Activated naive CD4-positive, alpha-beta T cell treated with anti-CD3 and anti-CD28 coated beads, Interleukin-2, amount 50 U/mL, for 16 hours (primary cell): Measurements from ENCODE around the gene LTC4S.
"Not testable (repeated sequence)": the region's sequence is repeated elsewhere in the genome, so short reads cannot be mapped to it uniquely, and the experiment has no call there.

Experiments used
- DNase-seq: peaks from one replicate; pipeline ENCODE4 v3.0.0-alpha.2; 2020

Gene LTC4S

GRCh38 chr5:179771311-179771895, 22.4 kb upstream of the LTC4S start:
- no peak for DNase-seq

DNA sequence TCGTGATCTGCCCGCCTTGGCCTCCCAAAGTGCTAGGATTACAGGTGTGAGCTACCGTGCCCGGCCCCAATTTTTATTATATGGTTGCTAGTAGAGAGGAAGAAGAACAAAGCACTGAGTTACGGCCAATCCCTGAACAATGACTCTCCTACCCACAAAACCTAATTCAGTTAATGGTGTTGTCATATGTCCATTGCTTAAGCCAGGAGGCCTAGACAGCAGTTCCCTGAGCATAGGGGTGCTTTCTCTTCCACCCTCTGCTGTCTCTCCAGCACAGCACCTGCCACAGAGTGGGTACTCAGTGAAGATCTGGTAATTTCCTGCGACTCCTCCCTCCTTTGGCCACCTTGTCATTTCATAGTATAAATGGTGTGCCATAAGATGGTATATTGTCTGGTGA, 21.4 kb upstream of the LTC4S start:
- DNase-seq, result no peak

DNA sequence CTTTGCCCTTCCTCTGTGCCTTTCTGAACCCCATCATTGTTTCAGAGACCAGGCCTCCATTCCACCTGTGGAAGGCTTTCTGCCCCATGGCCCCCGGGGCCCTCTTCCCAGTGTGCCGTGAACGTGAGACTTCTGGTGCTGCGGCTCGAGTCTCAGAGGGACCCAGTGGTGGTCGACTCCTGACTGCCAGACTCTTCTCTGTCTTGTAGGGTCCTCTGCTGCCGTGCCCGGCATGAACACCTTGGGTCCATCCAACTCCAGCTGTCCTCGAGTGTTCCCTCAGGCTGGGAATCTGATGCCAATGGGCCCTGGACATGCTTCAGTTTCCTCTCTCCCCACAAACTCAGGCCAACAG, 20.1 kb upstream of the LTC4S start:
- no peak for DNase-seq

DNA sequence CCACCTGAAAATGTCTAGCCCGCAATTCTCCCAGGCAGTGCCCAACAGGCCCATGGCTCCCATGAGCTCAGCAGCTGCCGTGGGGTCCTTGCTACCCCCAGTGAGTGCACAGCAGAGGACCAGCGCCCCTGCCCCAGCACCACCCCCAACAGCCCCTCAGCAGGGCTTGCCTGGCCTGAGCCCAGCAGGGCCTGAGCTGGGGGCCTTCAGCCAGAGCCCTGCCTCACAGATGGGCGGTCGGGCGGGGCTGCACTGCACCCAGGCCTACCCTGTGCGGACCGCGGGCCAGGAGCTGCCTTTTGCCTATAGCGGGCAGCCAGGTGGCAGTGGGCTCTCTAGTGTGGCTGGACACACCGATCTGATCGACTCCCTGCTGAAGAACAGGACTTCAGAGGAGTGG, 19.3 kb upstream of the LTC4S start:
- no peak for DNase-seq

DNA sequence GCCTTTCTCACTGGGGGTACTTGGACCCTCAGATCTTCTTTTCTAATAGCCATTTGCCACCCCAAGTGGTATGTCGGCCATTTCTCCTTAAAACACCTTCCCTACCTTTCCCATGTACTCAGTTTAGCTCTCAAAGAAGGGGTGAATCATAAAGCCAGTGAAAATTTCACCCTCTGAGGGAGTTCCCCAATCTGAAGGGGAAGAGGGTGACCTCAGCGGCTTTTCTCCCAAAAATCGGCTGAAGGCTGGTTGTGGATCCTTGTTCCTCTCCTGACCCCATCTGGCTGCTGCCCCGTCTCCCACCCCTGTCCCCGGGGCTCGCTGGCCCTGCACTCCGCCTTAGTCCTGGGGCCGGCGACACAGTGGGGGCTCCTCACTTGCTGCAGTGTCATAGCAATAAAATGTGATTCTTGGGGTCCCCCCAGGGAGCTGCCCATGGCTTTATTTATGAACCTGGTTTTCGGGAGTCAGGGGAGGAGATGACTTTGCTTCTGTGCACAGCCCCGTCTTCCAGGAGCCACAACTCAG, 17.3 kb upstream of the LTC4S start:
- no peak for DNase-seq

DNA sequence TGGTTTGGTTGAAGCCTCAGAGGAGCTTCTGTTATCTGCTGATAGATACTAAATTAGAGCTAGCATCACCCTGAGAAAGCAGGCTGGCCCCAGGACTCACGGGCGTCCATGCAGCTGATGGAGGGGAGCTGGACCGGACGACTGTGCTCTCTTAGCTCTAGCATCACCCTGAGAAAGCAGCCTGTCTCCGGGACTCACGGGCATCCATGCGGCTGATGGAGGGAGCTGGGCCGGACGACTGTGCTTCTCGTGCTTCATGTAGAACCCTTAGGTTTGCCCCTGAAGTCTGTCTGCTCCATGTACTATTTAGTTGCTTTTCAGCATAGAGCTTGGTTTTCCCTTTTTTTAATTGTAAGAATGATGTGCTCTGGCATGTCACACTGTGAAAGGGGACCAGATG, 16.3 kb upstream of the LTC4S start:
- DNase-seq, result no peak

DNA sequence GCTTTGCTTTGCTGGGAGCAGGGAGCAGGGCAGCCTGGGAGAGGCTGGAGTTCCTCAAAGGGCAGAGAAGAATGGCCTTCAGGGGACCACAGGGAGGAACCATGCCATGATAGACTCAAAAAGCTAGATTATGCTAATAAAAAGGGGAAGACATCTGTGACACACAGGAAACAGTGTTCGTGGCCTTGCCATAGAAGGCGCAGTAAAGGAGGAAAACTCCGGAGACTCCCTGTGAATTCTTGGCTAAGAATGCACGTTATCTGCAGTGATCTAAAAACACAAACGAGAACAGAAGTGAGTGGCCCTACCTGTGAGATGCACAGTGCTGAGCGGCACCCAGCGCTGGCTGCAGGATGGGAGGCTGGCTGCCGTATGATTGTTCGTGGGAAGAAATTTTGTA, 15.9 kb upstream of the LTC4S start:
- DNase-seq, result no peak

DNA sequence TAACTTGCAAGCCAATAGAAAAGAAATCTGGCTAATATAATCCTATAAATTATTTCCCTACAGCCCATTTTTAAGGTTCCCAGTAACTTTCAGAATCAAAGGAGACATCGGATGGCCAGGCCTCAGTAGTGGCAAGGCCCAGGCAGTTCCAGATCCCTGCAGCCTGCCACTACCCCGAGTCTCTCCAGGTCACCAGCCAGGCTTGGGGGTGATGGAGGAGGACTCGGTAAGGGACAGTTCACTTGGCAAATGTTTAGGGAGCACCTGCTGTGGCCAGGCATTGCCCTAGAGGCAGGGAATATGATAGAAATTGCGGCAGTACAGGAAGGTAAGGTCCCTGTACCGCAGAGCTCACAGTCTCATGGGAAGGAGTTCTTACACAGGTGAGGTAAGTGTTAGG, 15.2 kb upstream of the LTC4S start:
- no peak for DNase-seq

DNA sequence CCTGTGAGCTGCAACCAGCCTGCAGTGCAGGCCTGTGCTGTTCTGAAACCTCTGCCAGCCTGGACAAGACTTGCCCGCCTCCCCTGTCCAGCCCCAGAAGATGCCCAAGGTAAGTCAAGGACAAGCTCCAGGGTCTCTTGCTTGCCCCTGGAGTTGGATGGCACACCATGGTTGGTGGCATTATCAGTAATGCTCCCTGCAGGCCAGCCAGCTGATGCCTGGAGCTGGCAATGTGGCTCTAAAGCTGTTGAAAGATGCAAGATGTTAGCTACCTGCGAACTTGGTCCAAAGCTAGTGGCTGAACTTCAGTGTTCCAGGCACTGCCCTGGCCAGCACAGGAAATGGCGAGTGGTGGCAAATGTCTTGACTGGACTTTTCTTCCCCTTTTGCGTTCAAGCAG, 14.0 kb upstream of the LTC4S start:
- DNase-seq, result no peak

DNA sequence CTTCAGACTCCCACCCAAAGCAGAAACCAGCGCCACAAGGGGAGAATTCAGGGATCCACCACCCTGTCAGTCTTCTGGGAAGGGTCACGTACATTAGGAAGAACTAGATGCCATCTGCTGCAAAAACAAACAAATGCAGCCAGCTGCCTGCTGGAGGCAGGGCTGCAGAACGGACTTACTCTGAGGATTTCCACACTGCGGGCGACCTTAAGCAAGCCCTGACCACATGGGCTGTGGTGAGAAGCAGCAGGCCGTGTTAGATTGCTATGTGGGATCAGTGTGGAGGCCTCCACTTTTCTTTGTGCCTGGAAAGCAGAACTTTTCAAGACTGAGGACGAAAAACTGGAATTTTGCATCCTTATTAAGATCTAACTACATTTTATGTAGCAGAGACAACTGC, 13.4 kb upstream of the LTC4S start:
- DNase-seq, result no peak

DNA sequence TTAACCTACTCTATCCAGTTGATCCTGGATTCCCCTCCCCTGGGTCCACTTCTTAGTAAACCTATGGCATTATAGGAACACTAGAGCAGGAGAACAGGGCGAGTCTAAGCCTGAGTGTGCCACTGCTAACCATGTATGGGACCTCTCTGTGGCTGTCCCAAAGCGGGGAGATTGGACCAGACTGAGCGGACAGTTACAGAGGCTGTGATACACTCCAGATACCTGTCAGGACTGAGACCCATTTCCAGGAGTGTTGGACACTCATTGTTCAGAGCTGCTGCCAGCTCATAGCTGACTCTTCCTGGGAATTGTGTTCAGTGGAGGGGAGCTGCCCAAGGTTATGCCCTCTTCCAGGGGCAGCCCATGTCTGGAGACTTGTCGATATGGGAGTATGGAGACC, 11.9 kb upstream of the LTC4S start:
- no peak for DNase-seq

DNA sequence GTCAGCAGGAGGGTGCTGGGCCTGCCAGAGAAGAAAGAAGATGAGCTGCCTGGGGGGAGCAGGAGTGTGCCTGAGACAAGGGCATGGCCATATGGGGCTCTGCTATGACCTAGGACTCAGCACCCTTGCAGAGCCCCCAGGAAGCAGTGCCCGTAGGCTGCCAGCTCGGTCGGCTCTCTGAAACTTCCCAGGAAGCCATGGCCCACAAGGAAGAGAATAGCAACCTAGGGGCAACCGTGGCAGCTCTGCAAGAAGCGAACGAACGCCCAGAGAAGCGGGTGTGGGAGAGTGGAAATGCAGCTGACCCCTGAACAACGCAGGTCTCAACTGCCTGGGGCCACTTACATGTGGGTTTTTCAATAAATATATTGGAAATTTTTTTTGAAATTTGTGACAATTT, 10.7 kb upstream of the LTC4S start:
- no peak for DNase-seq

- no peak for DNase-seq
Observed at GRCh38 chr5:179786861-179787260, 6.9 kb upstream of the LTC4S start.

- DNase-seq, result no peak
Observed at GRCh38 chr5:179788193-179788854, 5.5 kb upstream of the LTC4S start.

GRCh38 chr5:179789278-179789677, 4.5 kb upstream of the LTC4S start:
- not testable (repeated sequence) for DNase-seq

- no peak for DNase-seq
Observed at GRCh38 chr5:179791881-179792611, 1.7 kb upstream of the LTC4S start.

DNA sequence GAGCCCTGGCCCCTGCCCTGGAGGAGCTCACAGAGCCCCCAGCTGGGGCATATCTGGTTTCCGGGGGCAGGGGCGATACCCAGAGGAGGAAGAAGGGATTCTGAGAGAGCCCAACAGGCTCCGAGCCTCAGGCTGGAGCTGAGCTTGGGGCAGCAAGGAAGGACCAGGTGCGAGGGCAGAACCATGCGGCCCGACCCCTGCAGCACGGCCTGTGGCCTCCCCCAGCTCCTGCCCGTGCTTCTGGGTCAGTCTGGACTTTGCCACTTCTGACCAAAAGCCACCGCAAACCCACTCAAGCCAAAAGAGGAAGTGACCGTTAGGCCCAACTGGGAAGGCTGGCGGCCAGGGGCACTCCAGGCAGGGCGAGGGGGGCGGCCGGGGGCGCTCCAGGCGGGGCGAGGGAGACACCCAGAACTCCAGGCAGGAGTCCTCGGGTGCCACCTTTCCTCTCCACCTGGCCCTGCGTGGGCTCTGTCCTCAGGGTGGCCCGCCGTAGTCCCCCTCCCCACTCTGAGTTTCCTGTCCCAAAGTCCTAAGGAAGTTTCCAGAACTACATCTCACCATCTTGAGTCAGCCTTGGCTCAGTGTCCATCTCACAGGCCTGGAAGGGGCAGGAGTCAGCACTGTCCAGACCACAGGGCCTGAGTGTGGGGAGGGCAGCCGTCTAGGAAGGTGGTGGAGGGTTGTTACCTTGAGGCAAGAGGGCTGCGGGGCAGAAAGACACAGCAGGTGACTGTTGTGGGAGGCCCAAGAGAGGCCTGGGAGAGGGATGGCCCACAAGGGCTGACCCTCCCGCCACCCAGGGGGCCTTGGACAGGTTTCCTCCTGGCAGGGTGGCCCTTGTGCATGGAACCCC, 946 bp upstream of the LTC4S start:
- DNase-seq, result no peak

- DNase-seq, result no peak
Observed at GRCh38 chr5:179794171-179794570, 385 bp downstream of the LTC4S start.

- no peak for DNase-seq
Observed at GRCh38 chr5:179794575-179794974, 789 bp downstream of the LTC4S start.

DNA sequence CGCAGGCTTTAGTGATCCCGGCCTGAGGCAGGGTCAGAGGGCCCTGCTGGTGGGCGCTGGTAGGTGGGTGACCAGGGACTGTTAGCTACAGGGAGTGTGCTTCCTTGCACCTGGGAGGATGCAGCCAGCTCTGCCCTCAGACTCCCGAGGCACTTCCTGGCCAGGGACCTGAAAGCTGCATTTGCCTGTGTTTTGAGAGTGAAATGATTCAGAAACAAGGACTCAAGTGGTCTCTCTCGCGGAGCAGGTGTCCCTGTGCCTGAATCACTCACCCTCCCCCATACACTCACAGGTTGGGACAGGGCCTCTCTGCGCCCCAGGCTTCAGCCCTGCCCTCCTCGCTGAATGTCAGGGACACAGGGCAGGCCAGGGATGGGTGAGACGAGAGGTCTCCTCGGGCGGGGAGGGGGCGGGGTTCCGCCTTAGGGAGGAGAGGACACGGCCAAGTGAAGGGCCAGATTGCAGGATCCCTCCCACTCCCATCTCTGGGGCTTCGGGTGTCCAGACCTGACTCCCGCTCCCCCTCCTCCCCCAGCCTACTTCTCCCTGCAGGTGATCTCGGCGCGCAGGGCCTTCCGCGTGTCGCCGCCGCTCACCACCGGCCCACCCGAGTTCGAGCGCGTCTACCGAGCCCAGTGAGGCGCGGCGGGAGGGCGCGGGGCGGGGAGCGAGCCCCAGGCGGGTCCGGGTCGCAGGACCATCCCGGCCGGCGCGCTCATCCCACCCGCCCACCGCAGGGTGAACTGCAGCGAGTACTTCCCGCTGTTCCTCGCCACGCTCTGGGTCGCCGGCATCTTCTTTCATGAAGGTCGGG, 1.5 kb downstream of the LTC4S start:
- no peak for DNase-seq

DNA sequence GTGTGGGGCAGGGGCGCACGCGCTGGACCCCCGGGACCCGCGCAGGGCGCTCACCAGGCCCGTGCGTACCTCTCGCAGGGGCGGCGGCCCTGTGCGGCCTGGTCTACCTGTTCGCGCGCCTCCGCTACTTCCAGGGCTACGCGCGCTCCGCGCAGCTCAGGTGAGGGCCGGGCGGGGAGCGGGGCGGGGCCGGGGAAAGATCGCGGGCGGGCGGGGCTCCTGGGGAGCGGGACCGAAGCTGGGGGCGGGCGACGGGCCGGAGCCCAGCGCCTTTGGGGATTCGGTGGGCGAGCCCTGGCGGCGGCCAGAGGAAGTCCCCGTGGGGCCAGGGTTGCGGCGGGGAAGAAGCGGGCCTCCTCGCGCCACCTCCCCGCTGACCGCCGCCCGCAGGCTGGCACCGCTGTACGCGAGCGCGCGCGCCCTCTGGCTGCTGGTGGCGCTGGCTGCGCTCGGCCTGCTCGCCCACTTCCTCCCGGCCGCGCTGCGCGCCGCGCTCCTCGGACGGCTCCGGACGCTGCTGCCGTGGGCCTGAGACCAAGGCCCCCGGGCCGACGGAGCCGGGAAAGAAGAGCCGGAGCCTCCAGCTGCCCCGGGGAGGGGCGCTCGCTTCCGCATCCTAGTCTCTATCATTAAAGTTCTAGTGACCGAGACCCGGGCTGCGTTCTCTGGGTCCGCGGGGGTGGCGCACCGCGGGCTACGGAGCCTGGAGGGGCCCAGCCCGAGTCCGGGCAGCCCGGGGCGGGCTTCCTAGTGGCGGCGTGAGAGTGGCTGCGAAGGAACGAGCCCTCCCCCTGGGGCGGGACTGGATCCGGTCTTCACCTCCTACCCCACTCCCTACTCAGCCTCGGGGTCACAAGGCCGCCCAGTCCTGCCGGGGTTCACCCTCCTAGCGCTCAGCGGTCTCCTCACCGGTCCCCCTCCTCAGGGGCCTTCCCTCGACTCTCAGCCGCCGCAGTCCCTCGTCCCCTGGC, 2.4 kb downstream of the LTC4S start:
- peak; percentile 76 for DNase-seq
